AG09319 (cell line): ENCODE measurements around the gene FGF1.
"Not testable (repeated sequence)": the region's sequence is repeated elsewhere in the genome, so short reads cannot be mapped to it uniquely, and the experiment has no call there.

Source experiments
- DNase-seq: peaks from one replicate; pipeline ENCODE4 v3.0.0-alpha.2; 2010; ENCODE audit warnings: low read depth; ENCODE audit errors: extremely low read depth
- TF ChIP-seq, protein P1 (sequence below): IDR thresholded peaks from 2 replicates; pipeline ENCODE4 v1.5.1; 2011; ENCODE audit warnings: low read depth, mild to moderate bottlenecking, inconsistent platforms, low read length, moderate library complexity

The FGF1 gene

DNA sequence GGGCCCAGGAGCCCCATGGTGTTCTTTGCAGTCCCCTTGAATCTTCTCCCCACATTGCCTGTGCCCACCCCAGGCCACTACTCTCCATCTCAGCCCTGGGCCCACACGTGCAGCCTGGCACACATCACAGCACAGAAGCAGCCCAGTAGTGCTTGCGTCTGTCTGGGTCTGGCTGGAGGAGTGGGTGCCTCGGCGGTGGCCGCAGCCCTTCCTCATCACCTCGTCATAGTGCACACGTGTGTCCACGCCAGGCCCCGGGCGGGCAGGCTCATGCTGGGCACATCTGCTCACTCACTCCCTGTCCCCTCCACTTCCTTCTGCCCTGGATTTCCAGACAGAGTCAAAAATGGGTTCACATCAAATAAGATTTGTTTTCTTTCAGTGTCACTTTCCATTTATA, 33.3 kb downstream of the FGF1 start:
- TF ChIP-seq, protein P1, sequence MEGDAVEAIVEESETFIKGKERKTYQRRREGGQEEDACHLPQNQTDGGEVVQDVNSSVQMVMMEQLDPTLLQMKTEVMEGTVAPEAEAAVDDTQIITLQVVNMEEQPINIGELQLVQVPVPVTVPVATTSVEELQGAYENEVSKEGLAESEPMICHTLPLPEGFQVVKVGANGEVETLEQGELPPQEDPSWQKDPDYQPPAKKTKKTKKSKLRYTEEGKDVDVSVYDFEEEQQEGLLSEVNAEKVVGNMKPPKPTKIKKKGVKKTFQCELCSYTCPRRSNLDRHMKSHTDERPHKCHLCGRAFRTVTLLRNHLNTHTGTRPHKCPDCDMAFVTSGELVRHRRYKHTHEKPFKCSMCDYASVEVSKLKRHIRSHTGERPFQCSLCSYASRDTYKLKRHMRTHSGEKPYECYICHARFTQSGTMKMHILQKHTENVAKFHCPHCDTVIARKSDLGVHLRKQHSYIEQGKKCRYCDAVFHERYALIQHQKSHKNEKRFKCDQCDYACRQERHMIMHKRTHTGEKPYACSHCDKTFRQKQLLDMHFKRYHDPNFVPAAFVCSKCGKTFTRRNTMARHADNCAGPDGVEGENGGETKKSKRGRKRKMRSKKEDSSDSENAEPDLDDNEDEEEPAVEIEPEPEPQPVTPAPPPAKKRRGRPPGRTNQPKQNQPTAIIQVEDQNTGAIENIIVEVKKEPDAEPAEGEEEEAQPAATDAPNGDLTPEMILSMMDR = no peak

DNA sequence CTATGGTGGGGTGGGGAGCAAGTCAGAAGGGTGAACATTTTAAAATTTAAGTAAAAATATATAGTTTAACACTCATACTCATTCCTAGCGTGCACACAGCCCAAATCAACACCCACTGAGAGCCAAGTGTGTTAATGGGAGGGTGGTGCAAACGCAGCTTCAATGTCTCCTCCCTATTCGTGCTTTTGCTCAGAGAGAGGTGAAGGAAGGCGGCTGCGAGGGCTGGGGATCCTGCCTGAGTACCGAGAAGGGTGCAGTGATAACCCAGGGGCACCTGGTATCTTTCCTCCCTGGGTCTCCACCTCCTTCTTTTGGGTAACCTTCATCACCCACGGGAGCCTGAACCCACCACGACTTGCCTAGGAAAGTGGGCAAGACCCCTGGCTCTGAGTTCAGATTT, 35.0 kb downstream of the FGF1 start:
- TF ChIP-seq, protein P1 = no peak
- no peak for DNase-seq

More for the DNA sequence above, 33.3 kb downstream of the FGF1 start:
- DNase-seq = no peak

DNA sequence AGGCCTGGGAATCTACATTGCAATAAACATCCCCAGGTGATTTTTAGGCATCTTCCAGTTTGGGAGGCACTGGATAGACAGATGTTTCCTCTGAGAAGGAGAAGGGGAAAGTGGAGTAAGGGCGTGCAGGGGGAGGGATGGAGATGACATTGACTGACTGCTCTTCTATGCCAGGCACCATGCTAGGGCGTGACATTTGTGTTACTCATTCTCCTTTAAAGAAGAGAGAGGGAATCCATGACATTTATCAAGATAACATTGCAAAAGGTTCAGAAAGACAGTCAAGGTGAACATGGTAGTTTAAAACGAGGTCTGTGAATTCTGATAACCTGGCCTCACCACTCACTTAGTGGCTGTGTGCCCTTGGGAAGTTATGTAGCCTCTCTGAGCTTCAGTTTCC, 35.8 kb downstream of the FGF1 start:
- no peak for DNase-seq
- TF ChIP-seq, protein P1 = no peak

DNA sequence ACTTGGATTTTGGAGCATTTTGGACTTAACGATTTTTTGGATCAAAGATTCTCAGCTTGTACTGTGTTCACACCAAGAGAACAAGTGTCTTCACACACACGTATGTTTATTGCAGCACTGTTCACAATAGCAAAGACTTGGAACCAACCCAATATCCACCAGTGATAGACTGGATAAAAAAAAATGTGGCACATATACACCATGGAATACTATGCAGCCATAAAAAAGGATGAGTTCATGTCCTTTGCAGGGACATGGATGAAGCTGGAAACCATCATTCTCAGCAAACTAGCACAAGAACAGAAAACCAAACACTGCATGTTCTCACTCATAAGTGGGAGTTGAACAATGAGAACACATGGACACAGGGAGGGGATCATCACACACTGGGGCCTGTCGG, 37.8 kb downstream of the FGF1 start:
- not testable (repeated sequence) for DNase-seq

DNA sequence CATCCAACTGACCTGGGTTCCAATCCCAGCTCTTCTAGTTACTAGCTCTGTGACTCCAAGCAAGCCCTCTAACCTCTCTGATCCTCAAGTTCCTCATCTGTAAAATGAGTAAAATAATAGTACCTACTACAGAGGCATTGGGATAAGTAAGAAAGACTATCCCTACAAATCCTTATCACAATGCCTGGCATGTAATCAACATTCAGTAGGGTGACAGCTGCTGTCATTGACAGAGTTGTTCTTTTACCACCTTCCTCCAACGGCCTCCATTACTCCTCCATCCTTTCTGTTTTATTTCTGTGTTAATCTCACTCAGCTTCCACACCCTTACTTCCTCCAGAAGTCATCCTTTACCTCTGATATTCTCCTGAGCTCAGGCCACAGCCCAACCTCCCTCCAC, 40.4 kb downstream of the FGF1 start:
- DNase-seq = no peak
- TF ChIP-seq, protein P1 = no peak

DNA sequence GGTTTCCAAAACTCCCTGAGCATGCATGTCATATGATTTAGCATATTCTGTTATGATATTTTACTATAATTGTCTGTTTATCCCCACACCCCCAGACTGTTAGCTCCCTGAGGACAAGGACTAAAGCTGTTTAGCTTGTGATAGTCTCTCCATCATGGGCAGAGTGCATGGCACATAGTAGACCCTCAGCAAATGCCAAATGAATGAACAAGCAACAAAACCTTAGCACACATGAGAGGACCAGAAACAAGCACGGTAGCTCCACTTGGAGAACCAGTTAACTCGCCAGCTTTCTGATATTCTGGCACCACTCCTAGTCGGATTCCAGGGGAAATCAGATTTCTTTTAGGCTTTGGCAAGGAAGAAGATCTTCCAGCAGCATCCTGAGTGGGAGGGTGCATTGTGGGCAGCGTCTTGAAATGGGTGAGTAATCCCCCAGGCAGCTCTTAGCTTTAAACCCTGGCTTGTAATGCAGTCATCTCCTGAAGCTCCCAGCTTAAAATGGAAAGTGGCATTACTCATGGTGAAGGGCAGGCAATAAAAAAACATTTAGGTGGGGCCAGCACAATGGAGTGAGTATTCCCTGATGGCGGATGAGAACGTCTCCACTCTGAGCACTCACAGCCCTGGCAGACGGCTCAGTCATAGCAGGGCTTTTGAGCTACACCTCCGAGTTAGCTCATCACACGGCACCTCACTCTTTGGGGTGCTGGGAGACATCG, 41.1 kb downstream of the FGF1 start:
- TF ChIP-seq, protein P1 = no peak
- peak; percentile 93 for DNase-seq

DNA sequence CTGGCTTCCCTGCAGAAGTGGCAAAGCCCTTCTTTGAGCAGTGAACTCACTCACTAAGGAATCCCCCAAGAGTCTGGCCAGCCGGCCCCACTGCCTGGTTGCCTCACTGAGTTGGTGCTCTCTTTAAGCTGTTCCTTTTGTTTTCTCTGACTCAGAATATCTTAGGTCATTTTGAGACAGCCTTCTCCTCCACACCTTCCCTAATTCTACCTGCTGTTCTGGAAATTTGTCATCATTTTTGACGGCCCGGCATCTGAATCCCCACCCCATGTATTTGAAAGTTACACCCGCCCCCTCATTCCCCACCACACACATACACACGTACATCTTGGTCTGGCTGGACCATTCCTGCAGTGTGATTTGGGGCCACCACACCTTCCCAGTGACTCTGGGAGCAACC, 41.8 kb downstream of the FGF1 start:
- TF ChIP-seq, protein P1 = no peak
- DNase-seq = no peak

DNA sequence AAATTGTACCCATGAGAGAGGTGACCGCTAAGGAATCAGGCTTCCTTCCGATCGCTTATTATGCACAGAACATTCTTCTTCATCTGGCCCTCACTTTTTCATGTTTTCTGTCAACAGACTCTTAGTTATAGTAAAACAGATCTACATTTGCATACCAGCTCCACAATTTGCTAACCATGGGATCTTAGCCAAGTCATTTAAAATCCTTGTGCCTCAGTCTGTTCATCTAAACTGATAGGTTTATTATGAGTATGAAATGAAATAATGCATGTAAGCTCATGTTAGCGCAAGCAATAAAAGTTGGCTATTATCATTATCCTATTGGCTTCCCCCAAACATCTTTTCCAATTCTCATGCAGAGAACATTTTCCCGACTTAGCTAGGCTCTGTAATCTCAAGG, 42.3 kb downstream of the FGF1 start:
- TF ChIP-seq, protein P1 = no peak
- no peak for DNase-seq
